ENCODE data around the gene MBD3L5. TPM values are rescaled to one million over a fixed set of nuclear protein-coding genes. Genes with fewer than 3 reads are reported as not detected.

MBD3L5 gene
- total RNA-seq, 1 experiment from 2014 or later = not detected

DNA sequence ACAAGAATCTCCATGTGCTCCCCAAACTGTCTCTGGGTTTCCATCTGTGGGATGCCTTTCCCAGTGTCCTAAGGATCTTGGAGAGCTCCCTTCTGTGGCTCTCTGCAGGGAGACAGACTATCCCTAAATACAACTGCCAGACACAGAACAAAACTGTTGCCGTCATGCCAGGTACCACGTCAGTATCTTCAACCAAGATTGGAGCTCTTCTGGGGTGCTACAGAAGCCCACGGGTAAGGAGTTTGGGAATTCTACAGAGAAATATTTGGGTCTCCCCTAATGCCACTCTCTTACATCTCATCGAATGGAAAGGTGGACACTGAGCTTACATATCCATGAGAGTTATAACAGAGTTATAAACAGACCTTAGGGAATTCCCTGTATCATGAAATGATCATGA is 33.0 kb downstream of the MBD3L5 start:
- Histone ChIP-seq H2BK20ac (ENCODE audit: low read depth, low read length, poor library complexity, severe bottlenecking) (no peak overlapping the region), H3K4me2 (ENCODE audit: insufficient read depth, insufficient read length, low read length) (no peak overlapping the region), H2AFZ (ENCODE audit: low read length) (no peak overlapping the region), H4K8ac (replicated peaks; ENCODE audit: insufficient read length, low read depth, low read length) (no peak overlapping the region), H2BK15ac (ENCODE audit: low read depth, low read length) (no peak overlapping the region), H3K79me2 (ENCODE audit: insufficient read depth, low read length) (no peaks in the 10 kb centered on the region), H2BK5ac (ENCODE audit: insufficient read length, low read length) (no peak overlapping the region), H3K4me1 (ENCODE audit: insufficient read depth, low read length) (no peaks in the 10 kb centered on the region), H3K23ac (ENCODE audit: insufficient read length, low read depth, low read length) (no peak overlapping the region), H2AK5ac (ENCODE audit: insufficient read length, low read length) (no peak overlapping the region), H3K56ac (ENCODE audit: insufficient read length, low read depth, low read length) (no peak overlapping the region), H4K5ac (ENCODE audit: insufficient read length, low read depth, low read length) (no peak overlapping the region), H3K27ac (ENCODE audit: insufficient read length, low read depth, low read length) (no peak overlapping the region), H3T11ph (ENCODE audit: low read length) (no peak overlapping the region), H3K4ac (ENCODE audit: low read depth, low read length) (no peak overlapping the region), H3K18ac (ENCODE audit: insufficient read length, low read depth, low read length) (no peak overlapping the region), H3K14ac (ENCODE audit: insufficient read depth, low read length) (no peak overlapping the region), H4K20me1 (ENCODE audit: control insufficient read depth, insufficient read depth, insufficient read length) (no peaks in the 10 kb centered on the region), H3K23me2 (ENCODE audit: insufficient read length, low read depth, low read length, poor library complexity, severe bottlenecking) (no peaks in the 10 kb centered on the region), H2BK120ac (ENCODE audit: low read depth, low read length, poor library complexity, severe bottlenecking) (no peak overlapping the region), H3K27me3 (ENCODE audit: insufficient read depth, low read length) (no peaks in the 10 kb centered on the region), H3K9me3 (ENCODE audit: control insufficient read depth, low read depth, low read length) (no peaks in the 10 kb centered on the region), H4K91ac (ENCODE audit: insufficient read length, low read depth, low read length) (no peak overlapping the region), H3K79me1 (ENCODE audit: insufficient read depth, low read depth, low read length, poor library complexity, severe bottlenecking) (no peaks in the 10 kb centered on the region), H2BK12ac (ENCODE audit: insufficient read length, low read depth, low read length) (no peak overlapping the region), H3K9ac (ENCODE audit: extremely low read depth, insufficient read length, low read length) (no peak overlapping the region)
- H3K36me3 Mint-ChIP-seq (ENCODE audit: insufficient read depth in 1 of 3, low read depth in 3 of 3) = peaks cover 0 to 4% (median 2%) of the 10 kb centered on the region in 3 experiments; a peak in 4 of 7 replicates
- no peak for DNase-seq
- peaks cover 27 to 42% of the 10 kb centered on the region in 2 experiments for H3K9me3 Mint-ChIP-seq
- no CpG with 5 or more reads among the region's 4 CpGs for WGBS (ENCODE audit: extremely low coverage, insufficient read length, low lambda C conversion rate)
- no peak overlapping the region for H3K27ac Mint-ChIP-seq
- no peaks in the 10 kb centered on the region for H3K27me3 Mint-ChIP-seq (ENCODE audit: low read depth)
- TF ChIP-seq CTCF (conservative IDR thresholded peaks at IDR 0.05) = no peak
- H3K4me1 Mint-ChIP-seq = no peaks in the 10 kb centered on the region
- H3K4me3 Mint-ChIP-seq = no peak overlapping the region

Measured in H9 (cell line).